NCI-H69 (cell line): ENCODE results near the gene TRIO.
A peak's percentile ranks its signal among the peaks of the same experiment; 100 is the strongest.
"Not testable (repeated sequence)": the region's sequence is repeated elsewhere in the genome, so short reads cannot be mapped to it uniquely, and the experiment has no call there.

Experiments used
- DNase-seq: peaks from one replicate; lab custom pipeline; 2025; lab: John Stamatoyannopoulos, UW

Gene TRIO

GRCh38 chr5:14359069-14360043 is 216.2 kb downstream of the TRIO start:
- no peak for DNase-seq

GRCh38 chr5:14362491-14362890 is 219.3 kb downstream of the TRIO start:
- DNase-seq, result no peak

GRCh38 chr5:14364096-14364495 is 221.0 kb downstream of the TRIO start:
- no peak for DNase-seq

- DNase-seq, result peak; percentile 64
These were observed 221.7 kb downstream of the TRIO start for GRCh38 chr5:14364576-14365472.

GRCh38 chr5:14365831-14366430 is 222.8 kb downstream of the TRIO start:
- no peak for DNase-seq

GRCh38 chr5:14366763-14367162 is 223.6 kb downstream of the TRIO start:
- no peak for DNase-seq

- DNase-seq, result no peak
These were observed 224.2 kb downstream of the TRIO start for GRCh38 chr5:14367364-14367763.

GRCh38 chr5:14369780-14370179 is 226.6 kb downstream of the TRIO start:
- no peak for DNase-seq

- no peak for DNase-seq
These were observed 227.2 kb downstream of the TRIO start for GRCh38 chr5:14370386-14370785.

- DNase-seq, result no peak
These were observed 230.5 kb downstream of the TRIO start for GRCh38 chr5:14373685-14374084.

- no peak for DNase-seq
These were observed 231.0 kb downstream of the TRIO start for GRCh38 chr5:14374100-14374499.

- no peak for DNase-seq
These were observed 233.6 kb downstream of the TRIO start for GRCh38 chr5:14376789-14377188.

GRCh38 chr5:14379739-14380497 is 236.8 kb downstream of the TRIO start:
- no peak for DNase-seq

GRCh38 chr5:14380712-14381111 is 237.6 kb downstream of the TRIO start:
- no peak for DNase-seq

GRCh38 chr5:14382640-14383039 is 239.5 kb downstream of the TRIO start:
- no peak for DNase-seq

- DNase-seq, result no peak
These were observed 240.8 kb downstream of the TRIO start for GRCh38 chr5:14383923-14384322.

- no peak for DNase-seq
These were observed 241.9 kb downstream of the TRIO start for GRCh38 chr5:14385019-14385418.

- DNase-seq, result no peak
These were observed 243.9 kb downstream of the TRIO start for GRCh38 chr5:14386884-14387624.

GRCh38 chr5:14388741-14389140 is 245.6 kb downstream of the TRIO start:
- DNase-seq, result no peak

GRCh38 chr5:14392552-14392951 is 249.4 kb downstream of the TRIO start:
- not testable (repeated sequence) for DNase-seq

- no peak for DNase-seq
These were observed 251.2 kb downstream of the TRIO start for GRCh38 chr5:14394365-14394764.
